K562 (cell line): Measurements from ENCODE around the gene GCK. TPM values are rescaled to one million over a fixed set of nuclear protein-coding genes. Genes with fewer than 3 reads are reported as not detected.

Source experiments
- CHCHD3 ChIP-seq: fragments of 250-450 bp; sonication (Bioruptor Pico); IDR thresholded peaks from 2 replicates; pipeline ENCODE4 v2.1.2; 2022; ENCODE audit warnings: mild to moderate bottlenecking
- EGR1 ChIP-seq: fragments of 450-650 bp; conservative IDR thresholded peaks from 2 replicates; pipeline ENCODE4 v1.6.1; 2017; ENCODE audit warnings: mild to moderate bottlenecking
- EP400 ChIP-seq: fragments of 450-650 bp; IDR thresholded peaks from 2 replicates; pipeline ENCODE4 v1.6.1; 2017; ENCODE audit warnings: antibody characterized with exemption, mild to moderate bottlenecking, moderate library complexity
- FOXM1 ChIP-seq, 2 experiments: fragments of 450-650 bp in 1 of 2; sonication (generic) in 1 of 2; formaldehyde crosslinking in 1 of 2; IDR thresholded peaks; 2 replicates each; pipeline versions ENCODE4 v1.6.1 to v1.9.0; 2017 to 2022; ENCODE audit warnings: low read depth in 2 of 2, mild to moderate bottlenecking in 2 of 2, missing genetic modification reagents in 1 of 2, moderate library complexity in 1 of 2
- JUND ChIP-seq, 2 experiments: IDR thresholded peaks; 2 replicates in 1 of 2; 3 replicates in 1 of 2; pipeline ENCODE4 v1.6.1; 2011; ENCODE audit warnings: borderline replicate concordance in 2 of 2, low read depth in 2 of 2, low read length in 2 of 2, improper control_type of control experiment in 1 of 2, missing biosample characterization in 1 of 2, missing genetic modification characterization in 1 of 2, missing genetic modification reagents in 1 of 2
- KDM5B ChIP-seq: fragments of 200-600 bp; sonication (generic); IDR thresholded peaks from 2 replicates; pipeline ENCODE4 v1.6.1; 2012; ENCODE audit warnings: low read depth, mild to moderate bottlenecking, moderate library complexity, low read length, control low read depth, inconsistent platforms; ENCODE audit not compliant: insufficient replicate concordance
- MTA3 ChIP-seq: fragments of 450-650 bp; formaldehyde crosslinking; IDR thresholded peaks from 2 replicates; pipeline ENCODE4 v1.6.1; 2017; ENCODE audit warnings: mild to moderate bottlenecking, borderline replicate concordance
- PHB ChIP-seq: fragments of 250-450 bp; sonication (Bioruptor Pico); IDR thresholded peaks from 2 replicates; pipeline ENCODE4 v1.5.0; 2021
- RBM14 ChIP-seq: fragments of 200-400 bp; formaldehyde crosslinking; IDR thresholded peaks from 2 replicates; pipeline ENCODE4 v1.6.1; 2018; ENCODE audit warnings: low read depth, mild to moderate bottlenecking, low read length, moderate library complexity, borderline replicate concordance; ENCODE audit not compliant: insufficient read depth
- YY1 ChIP-seq, 3 experiments: IDR thresholded peaks; 2 replicates each; pipeline ENCODE4 v1.6.1; 2011; ENCODE audit warnings: low read length in 2 of 3, mild to moderate bottlenecking in 2 of 3, moderate library complexity in 2 of 3, borderline replicate concordance in 1 of 3, control low read depth in 1 of 3, low read depth in 1 of 3; ENCODE audit not compliant: insufficient read depth in 3 of 3, insufficient replicate concordance in 2 of 3, control insufficient read depth in 1 of 3, insufficient read length in 1 of 3; ENCODE audit errors: extremely low read depth in 1 of 3
- ZMIZ1 ChIP-seq, 2 experiments: fragments of 150-350 bp in 1 of 2; IDR thresholded peaks; 2 replicates each; pipeline ENCODE4 v1.6.1; 2012 to 2016; ENCODE audit warnings: low read depth in 2 of 2, low read length in 2 of 2, mild to moderate bottlenecking in 1 of 2, moderate library complexity in 1 of 2
- ZNF239 ChIP-seq: fragments of 250-450 bp; sonication (Bioruptor Pico); IDR thresholded peaks from 2 replicates; pipeline ENCODE4 v1.4.0; 2020; ENCODE audit warnings: mild to moderate bottlenecking
- polyA plus RNA-seq, 8 experiments: library from polyadenylated mRNA; depleted of rRNA in 4 of 8; stranded (reverse) in 5 of 8; unstranded in 3 of 8; fragments of >200 nt; fragmentation: Nextera tagmentation in 2 of 8; fragmentation: Illumina TruSeq in 1 of 8; extraction: Ambion mirVana in 2 of 8; extraction: Trizol in 1 of 8; gene quantifications; 2 replicates each; pipeline versions ENCODE4 v1.2.1 to v1.2.3, GENCODE V29; 2011 to 2014; ENCODE audit warnings: inconsistent platforms in 1 of 8, missing spikeins in 1 of 8
- total RNA-seq, 7 experiments: library from RNA; depleted of rRNA in 6 of 7; stranded (reverse); fragments of >200 nt in 6 of 7; fragmentation: Illumina TruSeq in 2 of 7; extraction: Trizol in 2 of 7; gene quantifications; 2 replicates each; pipeline versions ENCODE4 v1.2.1 to v1.2.3, GENCODE V29; 2011 to 2021; ENCODE audit warnings: low replicate concordance in 1 of 7
- TF ChIP-seq, protein P1 (sequence below), 2 experiments: fragments of 450-650 bp in 1 of 2; sonication (generic) in 1 of 2; formaldehyde crosslinking in 1 of 2; IDR thresholded peaks in 1 of 2; conservative IDR thresholded peaks in 1 of 2; 2 replicates each; pipeline versions ENCODE4 v1.6.1 to v1.8.1; 2016 to 2023; ENCODE audit warnings: mild to moderate bottlenecking in 2 of 2, moderate library complexity in 2 of 2, inconsistent platforms in 1 of 2, missing genetic modification reagents in 1 of 2
- TF ChIP-seq, protein P2 (sequence below): sonication (generic); formaldehyde crosslinking; IDR thresholded peaks from 2 replicates; pipeline ENCODE4 v1.9.0; 2022; ENCODE audit warnings: mild to moderate bottlenecking, missing genetic modification reagents

GCK gene
- total and polyA plus RNA-seq, 9 of the 15 experiments (the other 6 are each of a cell fraction or from before 2014, with no cell fraction given) = 0.11 to 0.55 (median 0.16) TPM; not detected in 3

DNA sequence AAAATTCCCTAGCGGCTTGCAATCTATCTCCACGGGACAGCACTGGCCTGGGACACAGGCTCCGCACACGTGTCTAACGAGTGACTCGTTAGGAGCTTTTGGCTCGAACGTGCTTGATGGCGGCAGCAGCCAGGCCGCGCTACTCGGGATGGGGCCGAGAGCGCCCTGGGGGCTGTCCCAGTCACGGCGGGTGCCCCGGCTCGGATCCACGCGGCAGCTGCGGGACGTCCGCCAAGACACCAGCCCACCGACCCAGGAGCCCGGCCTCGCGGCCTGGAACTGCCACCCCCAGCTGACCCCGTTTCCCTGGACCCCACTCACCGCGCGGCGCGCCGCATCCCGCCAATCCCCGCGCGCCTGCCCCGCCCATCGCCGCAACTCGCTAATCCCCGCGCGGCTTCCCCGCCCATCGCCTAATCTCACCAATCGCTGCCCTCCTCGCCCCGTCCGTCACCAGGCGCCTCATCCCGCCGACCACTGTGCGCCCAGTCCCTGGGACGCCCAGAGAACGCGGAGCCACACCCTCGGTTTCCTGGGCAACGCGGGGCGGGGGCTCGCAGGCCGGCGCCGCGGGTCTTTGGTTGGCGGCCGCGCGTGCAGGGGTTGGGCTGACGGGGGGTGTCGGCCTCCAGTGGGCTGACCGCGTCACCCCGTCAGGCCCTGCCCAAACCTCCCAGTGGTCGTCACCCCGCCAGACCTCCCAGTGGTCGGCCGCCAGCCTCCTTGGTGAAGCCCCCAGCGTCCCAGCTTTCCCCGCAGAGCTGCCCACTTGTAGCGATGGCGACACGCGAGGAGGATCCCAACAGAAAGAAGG is 65.8 kb downstream of the GCK start, which contains the start of gene POLD2 (continued):
- peak; percentile 99 for TF ChIP-seq EP400
- no peak for TF ChIP-seq ZNF239 (CRISPR knock-in tag)
- peak; percentile 43 to 93 (median 85) for TF ChIP-seq YY1 (IDR thresholded peaks at IDR 0.05; ENCODE audit: borderline replicate concordance in 1 of 3, control insufficient read depth in 1 of 3, extremely low read depth in 1 of 3, insufficient read depth in 3 of 3, insufficient read length in 1 of 3, insufficient replicate concordance in 2 of 3, low read depth in 1 of 3, low read length in 2 of 3)
- TF ChIP-seq ZMIZ1 (IDR thresholded peaks at IDR 0.05; ENCODE audit: low read depth in 2 of 2, low read length in 2 of 2) = no peak
- TF ChIP-seq, protein P1, sequence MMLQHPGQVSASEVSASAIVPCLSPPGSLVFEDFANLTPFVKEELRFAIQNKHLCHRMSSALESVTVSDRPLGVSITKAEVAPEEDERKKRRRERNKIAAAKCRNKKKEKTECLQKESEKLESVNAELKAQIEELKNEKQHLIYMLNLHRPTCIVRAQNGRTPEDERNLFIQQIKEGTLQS (IDR thresholded peaks at IDR 0.05) = no peak
- TF ChIP-seq, protein P1 (CRISPR knock-in tag; conservative IDR thresholded peaks at IDR 0.05) = 0 out of 2 replicates have a peak, but pooled peaks have one; percentile 66
- TF ChIP-seq RBM14 = 0 out of 2 replicates have a peak, but pooled peaks have one; percentile 53
- 0 out of 2 replicates have a peak, but pooled peaks have one; percentile 21 for TF ChIP-seq JUND (IDR thresholded peaks at IDR 0.05; ENCODE audit: borderline replicate concordance, low read depth, low read length)
- no peak for TF ChIP-seq JUND (tag; IDR thresholded peaks at IDR 0.05; ENCODE audit: borderline replicate concordance, low read depth, low read length)
- no peak for TF ChIP-seq FOXM1 (IDR thresholded peaks at IDR 0.05; ENCODE audit: low read depth)
- TF ChIP-seq FOXM1 (CRISPR knock-in tag; IDR thresholded peaks at IDR 0.05; ENCODE audit: low read depth) = peak; percentile 56; the same call in 1 of the 2 replicates
- peak; percentile 52 for TF ChIP-seq KDM5B
- peak; percentile 13; the same call in 1 of the 2 replicates for TF ChIP-seq EGR1
- no peak for TF ChIP-seq CHCHD3 (CRISPR knock-in tag)
- TF ChIP-seq PHB (CRISPR knock-in tag) = 0 out of 2 replicates have a peak, but pooled peaks have one; percentile 47
- TF ChIP-seq, protein P2, sequence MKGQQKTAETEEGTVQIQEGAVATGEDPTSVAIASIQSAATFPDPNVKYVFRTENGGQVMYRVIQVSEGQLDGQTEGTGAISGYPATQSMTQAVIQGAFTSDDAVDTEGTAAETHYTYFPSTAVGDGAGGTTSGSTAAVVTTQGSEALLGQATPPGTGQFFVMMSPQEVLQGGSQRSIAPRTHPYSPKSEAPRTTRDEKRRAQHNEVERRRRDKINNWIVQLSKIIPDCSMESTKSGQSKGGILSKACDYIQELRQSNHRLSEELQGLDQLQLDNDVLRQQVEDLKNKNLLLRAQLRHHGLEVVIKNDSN (CRISPR knock-in tag) = peak; percentile 34; the same call in 1 of the 2 replicates
- TF ChIP-seq MTA3 = peak; percentile 39; the same call in 1 of the 2 replicates
